AG04450 (cell line): ENCODE data around the gene SENP8. TPM values are rescaled to one million over a fixed set of nuclear protein-coding genes. Genes with fewer than 3 reads are reported as not detected.

Experiments used
- CTCF ChIA-PET: fragments of 300-600, 350-600 bp; formaldehyde crosslinking; extraction: SDS; loops from one replicate; lab custom pipeline; 2022; ENCODE audit warnings: antibody characterized with exemption, inconsistent platforms; lab: Charles Lee
- POLR2A ChIA-PET: fragments of 350-600 bp; formaldehyde crosslinking; extraction: SDS; loops from one replicate; lab custom pipeline; 2021; ENCODE audit warnings: antibody characterized with exemption, inconsistent platforms; lab: Yijun Ruan, JAX
- DNase-seq: peaks from one replicate; pipeline ENCODE4 v3.0.0-alpha.2; 2011; ENCODE audit warnings: low read depth, low spot score
- H3K27ac ChIP-seq: one replicate; pipeline ENCODE4 v1.5.1; 2012; ENCODE audit warnings: low read depth, low read length, control low read depth
- H3K27me3 ChIP-seq: one replicate; pipeline ENCODE4 v1.6.0; 2012; ENCODE audit warnings: low read length; ENCODE audit not compliant: control insufficient read depth, insufficient read depth
- H3K4me3 ChIP-seq: 2 replicates; pipeline ENCODE4 v1.5.1; 2011; ENCODE audit warnings: mild to moderate bottlenecking, low read depth, low read length, control low read depth
- H3K9me3 ChIP-seq: 2 replicates; pipeline ENCODE4 v1.5.1; 2012; ENCODE audit warnings: low read length; ENCODE audit not compliant: control insufficient read depth, insufficient read depth
- polyA plus RNA-seq: library from polyadenylated mRNA; depleted of rRNA; stranded (reverse); fragments of >200 nt; gene quantifications from 2 replicates; pipeline ENCODE4 v1.2.3, GENCODE V29; 2011; rRNA removed
- TF ChIP-seq, protein P1 (sequence below): IDR thresholded peaks from 2 replicates; pipeline ENCODE4 v1.5.1; 2011; ENCODE audit warnings: low read depth, low read length, control low read depth, inconsistent platforms

SENP8 gene
- polyA plus RNA-seq, 1 experiment = 5.3 TPM

DNA sequence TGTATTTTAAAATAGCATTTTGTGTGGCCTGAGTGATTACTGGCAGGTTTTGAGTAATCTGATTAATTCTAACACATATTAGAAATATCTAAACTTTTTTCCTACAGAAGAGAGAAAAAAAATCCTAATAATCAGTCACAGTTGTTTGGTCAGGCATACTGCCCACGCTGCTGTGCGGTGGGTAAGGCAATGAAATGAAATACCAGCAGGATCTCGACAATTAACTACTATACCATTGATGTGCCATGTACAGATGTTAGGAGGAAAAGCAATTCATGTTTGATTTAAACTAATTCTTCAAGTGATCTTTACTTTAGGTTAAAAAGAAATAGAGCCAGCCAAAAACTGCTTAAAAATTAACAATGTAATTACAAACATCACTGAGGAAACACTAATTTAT is 74.2 kb downstream of the SENP8 start:
- ChIA-PET CTCF (no interaction called here), POLR2A (no interaction called here)
- Histone ChIP-seq H3K9me3 (no peaks in the 10 kb centered on the region), H3K27ac (no peak overlapping the region), H3K27me3 (peaks cover 13% of the 10 kb centered on the region), H3K4me3 (no peak overlapping the region)
- DNase-seq = no peak
- TF ChIP-seq, protein P1, sequence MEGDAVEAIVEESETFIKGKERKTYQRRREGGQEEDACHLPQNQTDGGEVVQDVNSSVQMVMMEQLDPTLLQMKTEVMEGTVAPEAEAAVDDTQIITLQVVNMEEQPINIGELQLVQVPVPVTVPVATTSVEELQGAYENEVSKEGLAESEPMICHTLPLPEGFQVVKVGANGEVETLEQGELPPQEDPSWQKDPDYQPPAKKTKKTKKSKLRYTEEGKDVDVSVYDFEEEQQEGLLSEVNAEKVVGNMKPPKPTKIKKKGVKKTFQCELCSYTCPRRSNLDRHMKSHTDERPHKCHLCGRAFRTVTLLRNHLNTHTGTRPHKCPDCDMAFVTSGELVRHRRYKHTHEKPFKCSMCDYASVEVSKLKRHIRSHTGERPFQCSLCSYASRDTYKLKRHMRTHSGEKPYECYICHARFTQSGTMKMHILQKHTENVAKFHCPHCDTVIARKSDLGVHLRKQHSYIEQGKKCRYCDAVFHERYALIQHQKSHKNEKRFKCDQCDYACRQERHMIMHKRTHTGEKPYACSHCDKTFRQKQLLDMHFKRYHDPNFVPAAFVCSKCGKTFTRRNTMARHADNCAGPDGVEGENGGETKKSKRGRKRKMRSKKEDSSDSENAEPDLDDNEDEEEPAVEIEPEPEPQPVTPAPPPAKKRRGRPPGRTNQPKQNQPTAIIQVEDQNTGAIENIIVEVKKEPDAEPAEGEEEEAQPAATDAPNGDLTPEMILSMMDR = no peak

Other genes with a start within 250 kb of the SENP8 start
- gene MYO9A, start 253 bp upstream of the SENP8 start, polyA plus RNA-seq = 14.3 and 15.2 TPM in 2 replicates
- 0.30 and 0.32 TPM in 2 replicates for gene GRAMD2A, start 79.4 kb downstream of the SENP8 start, polyA plus RNA-seq
- gene PKM, start 112.8 kb downstream of the SENP8 start, polyA plus RNA-seq = 1,954 and 2,130 TPM in 2 replicates
- 56.1 and 57.8 TPM in 2 replicates for gene PARP6, start 154.2 kb downstream of the SENP8 start, polyA plus RNA-seq
- 0.07 and 0.10 TPM in 2 replicates for gene CELF6, start 201.8 kb downstream of the SENP8 start, polyA plus RNA-seq